ENCODE results near the gene KLF13.

DNA sequence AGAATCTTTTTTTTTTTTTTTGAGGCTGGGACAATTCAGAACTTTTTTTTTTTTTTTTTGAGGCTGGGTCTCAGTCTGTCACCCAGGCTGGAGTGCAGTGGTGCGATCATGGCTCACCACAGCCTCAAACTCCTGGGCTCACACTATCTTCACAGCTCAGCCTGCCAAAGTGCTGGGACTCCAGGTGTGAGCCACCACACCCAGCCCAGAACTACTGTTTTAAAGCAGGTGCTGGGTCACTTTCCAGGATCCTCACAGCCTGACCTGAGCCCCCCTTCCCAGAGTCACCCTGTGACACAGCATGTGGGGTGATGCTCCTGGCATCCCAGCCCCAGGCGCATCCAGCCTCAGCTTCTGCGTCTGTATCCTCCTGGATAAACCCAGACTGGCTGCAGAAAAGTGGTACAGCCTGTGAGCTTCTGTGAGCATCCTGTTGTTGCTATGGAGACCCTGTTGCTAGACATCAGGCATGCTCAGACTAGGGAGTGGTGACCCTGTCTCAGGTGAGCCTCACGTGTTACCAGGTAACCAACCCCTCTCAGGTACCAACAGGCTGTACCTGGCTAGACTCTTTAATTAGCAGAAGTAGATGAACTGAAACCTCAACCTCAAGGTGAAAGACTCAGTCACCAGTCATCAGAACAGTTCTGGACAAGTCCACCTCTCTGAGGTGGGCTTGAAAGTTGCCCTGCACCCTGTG is 15.0 kb downstream of the KLF13 start:
- TF ChIP-seq CTCF (IDR thresholded peaks at IDR 0.05) (no peak), POLR2A (IDR thresholded peaks at IDR 0.05) (no peak)

Measured in vagina (tissue), 2 donors.